Mucosa of descending colon (tissue), 3 donors: ENCODE measurements around the gene UQCRHL. TPM values are rescaled to one million over a fixed set of nuclear protein-coding genes. Genes with fewer than 3 reads are reported as not detected.

Experiments used
- ATAC-seq: fragments of 200-7000 bp; cut with Tn5 transposase; one replicate; pipeline ENCODE4 v1.9.1; 2020; ENCODE audit warnings: mild to moderate bottlenecking, moderate library complexity
- DNase-seq, 3 donors: peaks; one replicate each; pipeline ENCODE4 v3.0.0-alpha.2; 2020
- H3K36me3 ChIP-seq: fragments of 200-600 bp; one replicate; pipeline ENCODE4 v1.8.0; 2021; ENCODE audit warnings: low read depth, mild to moderate bottlenecking
- H3K4me1 ChIP-seq: fragments of 200-600 bp; one replicate; pipeline ENCODE4 v1.8.0; 2021; ENCODE audit warnings: low read depth, mild to moderate bottlenecking
- H3K4me3 ChIP-seq: fragments of 200-600 bp; one replicate; pipeline ENCODE4 v1.8.0; 2021; ENCODE audit warnings: mild to moderate bottlenecking
- H3K9me3 ChIP-seq: fragments of 200-600 bp; one replicate; pipeline ENCODE4 v1.8.0; 2021; ENCODE audit warnings: mild to moderate bottlenecking
- CTCF ChIP-seq: fragments of 200-600 bp; IDR thresholded peaks from one replicate; pipeline ENCODE4 v1.8.0; 2022; ENCODE audit warnings: antibody characterized with exemption, mild to moderate bottlenecking
- intact Hi-C, 2 donors: fragments of 100-400 bp; cut with DNase I in 1 of 2; cut with micrococcal nuclease in 1 of 2; formaldehyde crosslinking; loops; one replicate each; pipeline versions ENCODE4 v1.11.0 to v1.11.1; 2022; cut with DNase I, micrococcal nuclease
- total RNA-seq, 3 donors: library from RNA; stranded (reverse); fragmentation: NEBNext Ultra II Directional in 2 of 3; extraction: Animal tissue kit (Norgen Biotek cat#: 25700) in 2 of 3; gene quantifications; one replicate each; pipeline versions ENCODE4 v1.2.1 to v1.2.4, GENCODE V29; 2021 to 2023
- donor health status: DM: no; HTN: no; CAD: no; lungs with moderate emphysema.
- donor health status: DM: no; HTN: no; CAD: no.
- donor health status: DM: no; HTN: yes; CAD: no.

UQCRHL gene
- total RNA-seq, 3 donors from 2014 or later = 1.7 to 2.4 (median 2.1) TPM

- intact Hi-C loops = no loop called here
- H3K9me3 ChIP-seq = no peaks in the 10 kb centered on the region
- H3K4me1 ChIP-seq = peaks cover 23% of the 10 kb centered on the region
- no peak for TF ChIP-seq CTCF
- H3K4me3 ChIP-seq = no peak overlapping the region
- DNase-seq (no peak), ATAC-seq (no peak)
- H3K36me3 ChIP-seq = peaks cover 15% of the 10 kb centered on the region
Measured at GRCh38 chr1:15767941-15768340, 39.5 kb downstream of the UQCRHL start.

GRCh38 chr1:15765495-15766194 is 41.8 kb downstream of the UQCRHL start:
- TF ChIP-seq CTCF = no peak
- intact Hi-C loops = no loop called here
- peaks cover 15% of the 10 kb centered on the region for H3K36me3 ChIP-seq
- DNase-seq (no peak), ATAC-seq (no peak)
- no peaks in the 10 kb centered on the region for H3K9me3 ChIP-seq
- H3K4me1 ChIP-seq = peaks cover 41% of the 10 kb centered on the region
- no peak overlapping the region for H3K4me3 ChIP-seq

- ATAC-seq = no peak
- no peak for DNase-seq
- intact Hi-C loops = no loop called here
- Histone ChIP-seq H3K4me1 (peaks cover 41% of the 10 kb centered on the region), H3K9me3 (no peaks in the 10 kb centered on the region), H3K4me3 (no peak overlapping the region), H3K36me3 (peaks cover 15% of the 10 kb centered on the region)
- TF ChIP-seq CTCF = no peak
Measured at GRCh38 chr1:15764890-15765289, 42.6 kb downstream of the UQCRHL start.

- peaks cover 43% of the 10 kb centered on the region for H3K4me1 ChIP-seq
- no peak overlapping the region for H3K4me3 ChIP-seq
- ATAC-seq = peak; percentile 92
- intact Hi-C loops = no loop called here
- no peak for TF ChIP-seq CTCF
- DNase-seq = peak; percentile 85 to 90 (median 87)
- peaks cover 15% of the 10 kb centered on the region for H3K36me3 ChIP-seq
- no peaks in the 10 kb centered on the region for H3K9me3 ChIP-seq
Measured at GRCh38 chr1:15764269-15764764, 43.1 kb downstream of the UQCRHL start.

GRCh38 chr1:15762546-15762945 is 44.9 kb downstream of the UQCRHL start:
- TF ChIP-seq CTCF = no peak
- H3K36me3 ChIP-seq = peaks cover 15% of the 10 kb centered on the region
- peaks cover 46% of the 10 kb centered on the region for H3K4me1 ChIP-seq
- no peak overlapping the region for H3K4me3 ChIP-seq
- DNase-seq (no peak), ATAC-seq (no peak)
- no peaks in the 10 kb centered on the region for H3K9me3 ChIP-seq
- intact Hi-C loops = no loop called here
